PC-3 (cell line): Measurements from ENCODE around the gene MYO16. TPM values are rescaled to one million over a fixed set of nuclear protein-coding genes. Genes with fewer than 3 reads are reported as not detected.
A peak's percentile ranks its signal among the peaks of the same experiment; 100 is the strongest.

Experiments used
- ATAC-seq: fragments of 200-7000 bp; cut with Tn5 transposase; 2 replicates; pipeline ENCODE4 v1.9.1; 2020; ENCODE audit warnings: mild to moderate bottlenecking, moderate library complexity
- BruUV-seq: library from RNA; stranded (reverse); fragments of 400-500 nt; replicated peaks from 2 replicates; lab custom pipeline; 2021; lab: Mats Ljungman, UMichigan
- CTCF ChIA-PET: fragments of 300-600 bp; sonication (Branson Sonifier 250); formaldehyde crosslinking; loops from one replicate; lab custom pipeline; 2022; ENCODE audit warnings: antibody characterized with exemption; lab: Charles Lee
- POLR2A ChIA-PET: fragments of 300-600 bp; sonication (Branson Sonifier 250); formaldehyde crosslinking; loops from one replicate; lab custom pipeline; 2022; ENCODE audit warnings: antibody characterized with exemption; ENCODE audit not compliant: unreplicated experiment; lab: Charles Lee
- DNase-seq: peaks from one replicate; pipeline ENCODE4 v3.0.0-alpha.2; 2015
- H2AFZ ChIP-seq: fragments of 300-600 bp; sonication (generic); 2 replicates; pipeline ENCODE4 v1.6.0; 2016; ENCODE audit warnings: antibody characterized with exemption, low read length
- H3F3A ChIP-seq: fragments of 300-600 bp; sonication (generic); one replicate; pipeline ENCODE4 v1.6.0; 2017; ENCODE audit warnings: antibody characterized with exemption, low read length, control low read depth, mild to moderate bottlenecking; ENCODE audit not compliant: unreplicated experiment
- H3K27ac ChIP-seq: fragments of 300-600 bp; sonication (generic); 2 replicates; pipeline ENCODE4 v1.5.1; 2016; ENCODE audit warnings: mild to moderate bottlenecking, low read length
- H3K27me3 ChIP-seq: fragments of 300-600 bp; sonication (generic); 2 replicates; pipeline ENCODE4 v1.6.1; 2016; ENCODE audit warnings: low read length, mixed read lengths
- H3K36me3 ChIP-seq: fragments of 300-600 bp; sonication (generic); 2 replicates; pipeline ENCODE4 v1.6.1; 2016; ENCODE audit warnings: low read depth, mixed run types, low read length, mixed read lengths
- H3K4me1 ChIP-seq: fragments of 300-600 bp; sonication (generic); 2 replicates; pipeline ENCODE4 v1.5.1; 2016; ENCODE audit warnings: low read length; ENCODE audit not compliant: insufficient read depth
- H3K4me2 ChIP-seq: fragments of 300-600 bp; sonication (generic); 2 replicates; pipeline ENCODE4 v1.6.0; 2016; ENCODE audit warnings: low read length
- H3K4me3 ChIP-seq: fragments of 300-600 bp; sonication (generic); 2 replicates; pipeline ENCODE4 v1.5.1; 2016; ENCODE audit warnings: mild to moderate bottlenecking, low read length, mixed read lengths
- H3K79me2 ChIP-seq: fragments of 300-600 bp; sonication (generic); 2 replicates; pipeline ENCODE4 v1.6.1; 2017; ENCODE audit warnings: low read length, mixed read lengths
- H3K9ac ChIP-seq: fragments of 300-600 bp; sonication (generic); 2 replicates; pipeline ENCODE4 v1.6.0; 2016; ENCODE audit warnings: mild to moderate bottlenecking, low read length
- H3K9me2 ChIP-seq: fragments of 300-600 bp; sonication (generic); replicated peaks from 2 replicates; pipeline ENCODE4 v1.6.1; 2016; ENCODE audit warnings: mixed run types, low read length, mixed read lengths
- H3K9me3 ChIP-seq: fragments of 300-600 bp; sonication (generic); 2 replicates; pipeline ENCODE4 v1.6.1; 2016; ENCODE audit warnings: low read length, mixed read lengths
- H4K20me1 ChIP-seq: fragments of 300-600 bp; sonication (generic); 2 replicates; pipeline ENCODE4 v1.6.1; 2016; ENCODE audit warnings: low read length, mixed read lengths
- EZH2 ChIP-seq: fragments of 300-600 bp; sonication (generic); IDR thresholded peaks from one replicate; pipeline ENCODE4 v1.6.1; 2017; ENCODE audit warnings: antibody characterized with exemption, mild to moderate bottlenecking, low read length; ENCODE audit not compliant: unreplicated experiment
- EZH2phosphoT487 ChIP-seq: fragments of 300-600 bp; sonication (generic); IDR thresholded peaks from 2 replicates; pipeline ENCODE4 v1.6.1; 2018; ENCODE audit warnings: mild to moderate bottlenecking, antibody characterized with exemption, low read length, borderline replicate concordance
- intact Hi-C: fragments of 100-400 bp; cut with micrococcal nuclease; formaldehyde crosslinking; loops from 2 replicates; pipeline ENCODE4 v1.9.0; 2023
- total RNA-seq: library from RNA; depleted of rRNA; stranded (reverse); fragments of >200 nt; gene quantifications from 2 replicates; pipeline ENCODE4 v1.2.3, GENCODE V29; 2014
- TF ChIP-seq, protein P1 (sequence below): fragments of 300-600 bp; sonication (generic); conservative IDR thresholded peaks from 2 replicates; pipeline ENCODE4 v1.5.1; 2017; ENCODE audit warnings: antibody characterized with exemption, low read depth, mild to moderate bottlenecking, low read length

The MYO16 gene
- total RNA-seq, 1 experiment from 2014 or later: not detected

DNA sequence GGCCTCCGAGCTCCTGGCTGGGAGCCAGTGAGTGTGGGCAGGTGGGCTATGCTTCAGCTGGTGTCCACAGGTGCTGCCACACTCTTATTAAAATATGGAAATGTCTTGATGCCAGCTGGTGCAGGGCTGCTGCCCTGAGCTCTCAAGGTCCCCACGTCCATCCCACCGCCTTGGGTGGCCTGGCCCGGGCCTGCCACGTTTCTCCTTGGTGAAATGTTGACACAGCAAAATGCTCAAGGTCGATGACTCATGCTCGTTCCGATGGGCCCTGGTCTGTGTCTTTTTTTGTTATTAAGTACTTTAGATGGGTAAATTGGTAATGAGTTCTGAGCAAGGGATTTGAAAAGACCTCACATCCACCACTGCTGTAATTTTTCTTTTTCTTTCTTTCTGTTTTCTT is 524.7 kb downstream of the MYO16 start:
- Histone ChIP-seq H3K4me1 (peaks cover 61% of the 10 kb centered on the region), H3K9me2 (no peaks in the 10 kb centered on the region), H3K27me3 (no peaks in the 10 kb centered on the region), H3K9ac (peak overlapping the region; percentile 51; the same call in 1 of the 2 replicates), H2AFZ (no peak overlapping the region), H3K9me3 (no peaks in the 10 kb centered on the region), H3K4me2 (peak overlapping the region; percentile 77; the same call in 1 of the 2 replicates), H3F3A (peaks cover 12% of the 10 kb centered on the region), H3K79me2 (0 out of 2 replicates have a peak, but pooled peaks cover 2% of the 10 kb centered on the region), H3K27ac (peak overlapping the region; percentile 95), H4K20me1 (no peaks in the 10 kb centered on the region), H3K4me3 (no peak overlapping the region), H3K36me3 (no peaks in the 10 kb centered on the region)
- CTCF ChIA-PET: no interaction called here
- intact Hi-C loops: no loop called here
- TF ChIP-seq EZH2 (no peak), EZH2phosphoT487 (no peak)
- TF ChIP-seq, protein P1, sequence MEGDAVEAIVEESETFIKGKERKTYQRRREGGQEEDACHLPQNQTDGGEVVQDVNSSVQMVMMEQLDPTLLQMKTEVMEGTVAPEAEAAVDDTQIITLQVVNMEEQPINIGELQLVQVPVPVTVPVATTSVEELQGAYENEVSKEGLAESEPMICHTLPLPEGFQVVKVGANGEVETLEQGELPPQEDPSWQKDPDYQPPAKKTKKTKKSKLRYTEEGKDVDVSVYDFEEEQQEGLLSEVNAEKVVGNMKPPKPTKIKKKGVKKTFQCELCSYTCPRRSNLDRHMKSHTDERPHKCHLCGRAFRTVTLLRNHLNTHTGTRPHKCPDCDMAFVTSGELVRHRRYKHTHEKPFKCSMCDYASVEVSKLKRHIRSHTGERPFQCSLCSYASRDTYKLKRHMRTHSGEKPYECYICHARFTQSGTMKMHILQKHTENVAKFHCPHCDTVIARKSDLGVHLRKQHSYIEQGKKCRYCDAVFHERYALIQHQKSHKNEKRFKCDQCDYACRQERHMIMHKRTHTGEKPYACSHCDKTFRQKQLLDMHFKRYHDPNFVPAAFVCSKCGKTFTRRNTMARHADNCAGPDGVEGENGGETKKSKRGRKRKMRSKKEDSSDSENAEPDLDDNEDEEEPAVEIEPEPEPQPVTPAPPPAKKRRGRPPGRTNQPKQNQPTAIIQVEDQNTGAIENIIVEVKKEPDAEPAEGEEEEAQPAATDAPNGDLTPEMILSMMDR: no peak
- ATAC-seq (no peak), DNase-seq (peak; percentile 14)
- POLR2A ChIA-PET: no interaction called here
- no TSS peak for BruUV-seq

DNA sequence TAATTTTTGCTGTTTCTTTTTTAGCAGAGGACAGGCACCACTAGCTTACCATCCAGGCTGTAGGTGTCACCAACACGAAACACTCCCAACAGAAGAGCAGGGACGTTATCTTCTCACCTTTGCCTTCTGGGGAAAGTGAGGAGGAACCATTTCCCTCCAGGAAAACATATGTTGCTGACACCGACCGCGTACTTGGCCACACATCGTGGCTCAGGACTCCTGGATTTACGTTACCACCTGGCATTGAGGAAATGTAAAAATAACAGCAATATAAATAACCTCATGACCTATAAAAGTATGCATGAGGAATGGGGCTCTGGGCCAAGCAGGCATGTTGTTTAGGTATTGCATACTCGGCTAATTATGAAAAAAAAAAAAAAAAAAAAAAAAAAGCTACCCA is 525.1 kb downstream of the MYO16 start:
- no peak overlapping the region for H2AFZ ChIP-seq
- no peaks in the 10 kb centered on the region for H3K9me3 ChIP-seq
- CTCF ChIA-PET: no interaction called here
- BruUV-seq: no TSS peak
- POLR2A ChIA-PET: no interaction called here
- peak overlapping the region; percentile 77; the same call in 1 of the 2 replicates for H3K4me2 ChIP-seq
- H3K36me3 ChIP-seq: no peaks in the 10 kb centered on the region
- H3K4me1 ChIP-seq: peaks cover 65% of the 10 kb centered on the region
- H4K20me1 ChIP-seq: no peaks in the 10 kb centered on the region
- peak overlapping the region; percentile 51; the same call in 1 of the 2 replicates for H3K9ac ChIP-seq
- intact Hi-C loops: no loop called here
- H3F3A ChIP-seq: peaks cover 12% of the 10 kb centered on the region
- no peak for DNase-seq
- no peaks in the 10 kb centered on the region for H3K27me3 ChIP-seq
- no peaks in the 10 kb centered on the region for H3K9me2 ChIP-seq
- no peak overlapping the region for H3K4me3 ChIP-seq
- peak overlapping the region; percentile 95 for H3K27ac ChIP-seq
- ATAC-seq: no peak
- 0 out of 2 replicates have a peak, but pooled peaks cover 2% of the 10 kb centered on the region for H3K79me2 ChIP-seq
- TF ChIP-seq EZH2phosphoT487 (no peak), EZH2 (no peak)

DNA sequence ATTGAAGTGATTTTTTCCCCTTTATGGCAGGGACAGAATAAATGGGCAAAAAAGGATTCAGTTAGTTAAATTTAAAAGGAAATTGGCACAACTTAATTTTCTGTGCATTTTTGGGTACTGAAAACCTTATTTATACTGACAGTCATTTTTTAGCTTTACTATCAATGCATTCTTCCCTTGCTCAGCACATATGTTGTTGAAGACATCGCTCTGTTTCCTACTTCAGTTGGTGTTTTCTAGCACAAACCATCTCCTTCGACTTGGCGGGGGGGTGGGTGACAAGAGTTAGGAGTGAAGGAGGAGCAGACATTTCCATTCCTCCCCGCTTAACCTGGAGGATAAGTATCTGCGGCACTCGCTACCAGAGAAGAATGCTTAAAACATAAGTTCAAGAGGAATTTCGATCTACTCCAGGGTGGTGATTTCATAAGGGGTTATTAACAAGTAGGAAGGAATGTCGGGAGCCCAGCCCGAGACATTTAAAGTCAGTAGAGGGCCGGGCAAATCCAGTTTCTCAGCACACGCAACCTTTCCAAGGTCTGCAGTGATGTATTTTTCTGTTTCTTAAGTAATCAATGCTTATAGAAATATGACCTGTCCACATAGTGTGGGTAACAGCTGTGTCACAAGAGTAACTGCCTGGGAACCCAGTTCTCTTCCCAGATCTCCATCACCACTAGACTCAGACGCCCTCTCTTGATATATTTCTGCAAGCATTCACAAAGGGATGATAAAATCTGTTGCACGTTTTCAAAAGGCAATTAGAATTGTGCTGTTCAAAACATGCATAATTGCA is 525.8 kb downstream of the MYO16 start:
- H3K4me2 ChIP-seq: peak overlapping the region; percentile 77
- no peaks in the 10 kb centered on the region for H3K27me3 ChIP-seq
- peaks cover 71% of the 10 kb centered on the region for H3K4me1 ChIP-seq
- peak overlapping the region; percentile 95 for H3K27ac ChIP-seq
- intact Hi-C loops: no loop called here
- peak overlapping the region; percentile 72 for H3K9ac ChIP-seq
- peak overlapping the region; percentile 58 for H2AFZ ChIP-seq
- no peak for TF ChIP-seq EZH2phosphoT487
- TF ChIP-seq, protein P1: 0 out of 2 replicates have a peak, but pooled peaks have one; percentile 25
- no TSS peak for BruUV-seq
- no peaks in the 10 kb centered on the region for H3K9me2 ChIP-seq
- H4K20me1 ChIP-seq: no peaks in the 10 kb centered on the region
- peaks cover 12% of the 10 kb centered on the region for H3F3A ChIP-seq
- no peaks in the 10 kb centered on the region for H3K36me3 ChIP-seq
- H3K9me3 ChIP-seq: no peaks in the 10 kb centered on the region
- ChIA-PET CTCF (no interaction called here), POLR2A (no interaction called here)
- 0 out of 2 replicates have a peak, but pooled peaks cover 2% of the 10 kb centered on the region for H3K79me2 ChIP-seq
- peak overlapping the region; percentile 40 for H3K4me3 ChIP-seq
- peak; percentile 64 for DNase-seq
- ATAC-seq: no peak
